HEK293 (cell line): ENCODE data around the gene CTH.

Experiments used
- REST ChIP-seq: fragments of 450-650 bp; formaldehyde crosslinking; IDR thresholded peaks from 2 replicates; pipeline ENCODE4 v1.5.1; 2016; ENCODE audit warnings: missing biosample characterization, missing genetic modification characterization
- SCRT2 ChIP-seq: fragments of 450-650 bp; formaldehyde crosslinking; IDR thresholded peaks from 2 replicates; pipeline ENCODE4 v1.5.1; 2016; ENCODE audit warnings: missing biosample characterization, missing genetic modification characterization
- ZBTB49 ChIP-seq: fragments of 450-650 bp; formaldehyde crosslinking; IDR thresholded peaks from 2 replicates; pipeline ENCODE4 v1.5.1; 2016; ENCODE audit warnings: missing biosample characterization, missing genetic modification characterization, low read depth
- TF ChIP-seq, protein P1 (sequence below): IDR thresholded peaks from 2 replicates; pipeline ENCODE4 v1.6.1; 2011; ENCODE audit warnings: mild to moderate bottlenecking, low read depth, low read length, borderline replicate concordance
- TF ChIP-seq, protein P2 (sequence below): fragments of 450-650 bp; formaldehyde crosslinking; IDR thresholded peaks from 2 replicates; pipeline ENCODE4 v1.5.1; 2016; ENCODE audit warnings: missing biosample characterization, missing genetic modification characterization
- TF ChIP-seq, protein P3 (sequence below): fragments of 450-650 bp; formaldehyde crosslinking; optimal IDR thresholded peaks from 2 replicates; pipeline ENCODE3; 2016; ENCODE audit warnings: missing biosample characterization, mild to moderate bottlenecking, missing genetic modification characterization

GRCh38 chr1:70468180-70468579, 57.1 kb downstream of the CTH start:
- TF ChIP-seq, protein P1, sequence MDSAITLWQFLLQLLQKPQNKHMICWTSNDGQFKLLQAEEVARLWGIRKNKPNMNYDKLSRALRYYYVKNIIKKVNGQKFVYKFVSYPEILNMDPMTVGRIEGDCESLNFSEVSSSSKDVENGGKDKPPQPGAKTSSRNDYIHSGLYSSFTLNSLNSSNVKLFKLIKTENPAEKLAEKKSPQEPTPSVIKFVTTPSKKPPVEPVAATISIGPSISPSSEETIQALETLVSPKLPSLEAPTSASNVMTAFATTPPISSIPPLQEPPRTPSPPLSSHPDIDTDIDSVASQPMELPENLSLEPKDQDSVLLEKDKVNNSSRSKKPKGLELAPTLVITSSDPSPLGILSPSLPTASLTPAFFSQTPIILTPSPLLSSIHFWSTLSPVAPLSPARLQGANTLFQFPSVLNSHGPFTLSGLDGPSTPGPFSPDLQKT: no peak
- TF ChIP-seq ZBTB49: no peak
- TF ChIP-seq, protein P2, sequence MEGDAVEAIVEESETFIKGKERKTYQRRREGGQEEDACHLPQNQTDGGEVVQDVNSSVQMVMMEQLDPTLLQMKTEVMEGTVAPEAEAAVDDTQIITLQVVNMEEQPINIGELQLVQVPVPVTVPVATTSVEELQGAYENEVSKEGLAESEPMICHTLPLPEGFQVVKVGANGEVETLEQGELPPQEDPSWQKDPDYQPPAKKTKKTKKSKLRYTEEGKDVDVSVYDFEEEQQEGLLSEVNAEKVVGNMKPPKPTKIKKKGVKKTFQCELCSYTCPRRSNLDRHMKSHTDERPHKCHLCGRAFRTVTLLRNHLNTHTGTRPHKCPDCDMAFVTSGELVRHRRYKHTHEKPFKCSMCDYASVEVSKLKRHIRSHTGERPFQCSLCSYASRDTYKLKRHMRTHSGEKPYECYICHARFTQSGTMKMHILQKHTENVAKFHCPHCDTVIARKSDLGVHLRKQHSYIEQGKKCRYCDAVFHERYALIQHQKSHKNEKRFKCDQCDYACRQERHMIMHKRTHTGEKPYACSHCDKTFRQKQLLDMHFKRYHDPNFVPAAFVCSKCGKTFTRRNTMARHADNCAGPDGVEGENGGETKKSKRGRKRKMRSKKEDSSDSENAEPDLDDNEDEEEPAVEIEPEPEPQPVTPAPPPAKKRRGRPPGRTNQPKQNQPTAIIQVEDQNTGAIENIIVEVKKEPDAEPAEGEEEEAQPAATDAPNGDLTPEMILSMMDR: no peak
- no peak for TF ChIP-seq REST
- TF ChIP-seq SCRT2 (tag by site-specific recombination): no peak
- TF ChIP-seq, protein P3, sequence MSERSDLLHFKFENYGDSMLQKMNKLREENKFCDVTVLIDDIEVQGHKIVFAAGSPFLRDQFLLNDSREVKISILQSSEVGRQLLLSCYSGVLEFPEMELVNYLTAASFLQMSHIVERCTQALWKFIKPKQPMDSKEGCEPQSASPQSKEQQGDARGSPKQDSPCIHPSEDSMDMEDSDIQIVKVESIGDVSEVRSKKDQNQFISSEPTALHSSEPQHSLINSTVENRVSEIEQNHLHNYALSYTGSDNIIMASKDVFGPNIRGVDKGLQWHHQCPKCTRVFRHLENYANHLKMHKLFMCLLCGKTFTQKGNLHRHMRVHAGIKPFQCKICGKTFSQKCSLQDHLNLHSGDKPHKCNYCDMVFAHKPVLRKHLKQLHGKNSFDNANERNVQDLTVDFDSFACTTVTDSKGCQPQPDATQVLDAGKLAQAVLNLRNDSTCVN (tag by site-specific recombination): no peak
